IPS DF 4.7 (cell line): Measurements from ENCODE around the gene ANO2.
"Not testable (repeated sequence)": the region's sequence is repeated elsewhere in the genome, so short reads cannot be mapped to it uniquely, and the experiment has no call there.

Experiments
- DNase-seq: peaks from one replicate; pipeline ENCODE4 v3.0.0-alpha.2; 2013; ENCODE audit warnings: low spot score; ENCODE audit errors: extremely low read depth

Gene ANO2

DNA sequence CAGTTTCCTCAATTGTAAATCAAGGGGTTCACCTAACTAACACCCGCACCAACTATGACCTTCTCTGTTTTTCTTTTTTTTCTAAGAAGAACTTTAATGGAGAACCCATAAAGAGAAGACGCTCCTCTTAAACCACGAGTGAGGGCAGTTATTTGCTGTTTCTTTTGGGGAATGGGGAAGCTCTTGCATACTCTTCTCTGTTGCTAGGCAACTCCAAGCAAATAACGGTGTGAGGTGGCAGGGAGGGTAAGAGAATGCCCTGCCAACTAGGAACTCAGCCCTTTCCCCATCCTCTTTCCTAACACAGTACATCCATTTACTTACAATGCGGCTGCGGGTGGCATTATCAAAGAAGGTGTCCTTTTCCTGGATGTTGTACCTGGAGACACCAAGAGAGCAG lies 114.9 kb downstream of the ANO2 start:
- DNase-seq, result no peak

DNA sequence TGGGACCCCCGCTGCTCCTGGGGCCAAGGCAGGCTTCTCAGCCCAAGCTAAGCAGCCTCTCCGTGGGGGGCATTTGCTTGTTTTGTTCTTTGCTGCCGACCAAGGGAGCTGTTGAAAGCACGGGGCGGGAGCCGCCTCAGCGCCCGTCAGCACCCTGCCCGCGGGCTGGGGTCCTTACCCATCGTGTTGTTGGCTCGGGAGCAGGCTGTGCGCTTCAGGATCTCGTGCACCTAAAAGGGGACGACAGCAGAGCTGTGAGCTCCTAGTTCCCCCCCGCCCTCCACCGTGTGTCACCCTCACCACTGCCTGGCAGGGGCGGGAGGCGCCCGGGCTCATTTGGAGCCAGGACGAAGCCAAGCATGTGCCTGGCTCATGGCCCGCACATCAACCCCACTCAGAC lies 117.5 kb downstream of the ANO2 start:
- no peak for DNase-seq

DNA sequence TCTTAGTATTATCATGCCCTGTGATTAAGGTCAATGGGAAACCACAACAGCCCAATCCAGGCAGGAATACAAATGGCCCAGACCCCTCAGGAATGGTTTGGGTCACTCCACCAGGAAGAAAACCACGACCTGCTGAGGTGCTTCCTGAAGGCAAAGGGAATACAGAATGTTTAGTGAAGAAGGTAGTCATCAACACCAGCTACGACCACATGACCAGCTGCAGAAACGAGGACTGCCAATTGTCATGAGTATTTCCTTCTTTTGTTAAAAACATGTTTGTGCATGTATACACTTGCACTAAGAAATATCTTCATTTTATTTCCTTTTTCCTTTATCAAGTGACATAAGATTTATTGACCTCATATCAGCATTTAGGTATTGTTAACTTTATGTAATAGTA lies 119.3 kb downstream of the ANO2 start:
- not testable (repeated sequence) for DNase-seq

DNA sequence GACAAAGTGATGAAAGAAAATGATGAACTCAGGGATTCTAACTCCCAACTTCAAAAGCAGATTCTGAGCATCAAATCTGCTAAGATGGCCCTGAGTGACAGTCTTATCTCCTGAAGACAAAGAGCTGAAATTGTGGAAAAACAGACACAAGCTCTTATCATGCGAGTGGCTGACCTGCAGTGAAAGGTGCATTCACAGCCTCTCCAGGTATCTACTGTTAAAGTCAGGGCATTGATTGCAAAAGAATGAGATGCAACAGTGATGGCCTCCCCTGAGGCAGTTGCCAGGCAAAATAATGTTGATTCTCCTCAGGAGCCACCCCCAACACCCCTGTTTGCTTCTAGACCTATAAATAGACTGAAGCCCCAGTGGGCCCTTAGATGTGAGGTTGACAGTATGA lies 126.2 kb downstream of the ANO2 start:
- not testable (repeated sequence) for DNase-seq

DNA sequence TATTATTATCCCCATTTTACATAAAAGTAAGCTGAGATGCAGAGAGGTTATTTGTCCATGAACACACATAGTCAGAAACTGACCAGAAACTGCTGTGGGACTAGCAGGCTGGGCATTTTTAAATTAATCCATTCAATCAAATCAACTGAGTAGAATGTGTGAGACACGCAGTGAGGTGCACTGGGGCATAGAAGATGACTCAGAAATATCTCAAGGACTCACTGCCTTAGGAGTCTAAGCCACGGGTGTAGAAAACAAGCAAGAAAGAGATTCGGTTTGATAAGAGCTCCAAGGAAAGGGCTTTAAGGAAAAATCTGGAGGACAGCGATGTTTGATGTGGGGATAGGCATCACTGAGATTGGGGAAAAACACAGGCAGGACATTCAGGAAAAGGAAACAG lies 127.8 kb downstream of the ANO2 start:
- no peak for DNase-seq

DNA sequence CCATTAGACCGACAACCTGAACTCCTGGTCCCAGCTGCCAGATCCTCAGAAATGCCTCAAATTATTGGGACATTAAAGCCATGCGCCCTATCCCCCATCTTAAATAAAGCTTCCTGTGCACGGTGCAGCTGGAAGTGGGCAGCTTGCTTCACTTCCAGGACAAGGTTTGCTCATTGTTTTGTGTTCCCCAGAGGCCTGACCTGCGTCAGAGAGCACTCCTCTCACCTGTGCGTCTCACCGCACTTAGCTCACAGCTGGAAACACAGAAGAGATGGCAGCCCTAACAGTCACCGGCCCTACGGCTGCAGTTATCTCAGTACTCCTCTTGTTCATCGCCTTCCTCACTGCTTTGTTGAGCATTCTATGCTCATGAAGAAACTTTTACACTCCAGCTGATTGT lies 135.5 kb downstream of the ANO2 start:
- DNase-seq, result no peak

DNA sequence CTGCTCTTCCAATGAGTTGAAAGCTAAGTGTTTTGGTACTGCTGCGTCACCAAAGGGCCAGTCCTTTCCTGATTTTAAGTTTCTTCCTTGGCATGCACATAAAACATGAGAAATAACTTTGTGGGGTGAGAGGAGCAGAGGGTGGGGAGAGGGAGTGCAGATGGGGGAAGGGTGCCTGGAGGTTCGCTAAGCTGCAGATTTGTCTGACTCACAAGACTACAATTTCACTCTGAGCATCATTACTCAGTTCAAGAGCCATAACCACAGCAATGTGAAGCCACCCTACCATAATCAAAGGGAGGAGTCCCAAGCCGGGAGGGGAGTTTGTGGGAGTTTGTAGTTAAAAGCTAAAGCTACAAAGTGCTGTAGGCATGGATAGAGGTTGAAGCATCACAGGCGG lies 136.1 kb downstream of the ANO2 start:
- no peak for DNase-seq

DNA sequence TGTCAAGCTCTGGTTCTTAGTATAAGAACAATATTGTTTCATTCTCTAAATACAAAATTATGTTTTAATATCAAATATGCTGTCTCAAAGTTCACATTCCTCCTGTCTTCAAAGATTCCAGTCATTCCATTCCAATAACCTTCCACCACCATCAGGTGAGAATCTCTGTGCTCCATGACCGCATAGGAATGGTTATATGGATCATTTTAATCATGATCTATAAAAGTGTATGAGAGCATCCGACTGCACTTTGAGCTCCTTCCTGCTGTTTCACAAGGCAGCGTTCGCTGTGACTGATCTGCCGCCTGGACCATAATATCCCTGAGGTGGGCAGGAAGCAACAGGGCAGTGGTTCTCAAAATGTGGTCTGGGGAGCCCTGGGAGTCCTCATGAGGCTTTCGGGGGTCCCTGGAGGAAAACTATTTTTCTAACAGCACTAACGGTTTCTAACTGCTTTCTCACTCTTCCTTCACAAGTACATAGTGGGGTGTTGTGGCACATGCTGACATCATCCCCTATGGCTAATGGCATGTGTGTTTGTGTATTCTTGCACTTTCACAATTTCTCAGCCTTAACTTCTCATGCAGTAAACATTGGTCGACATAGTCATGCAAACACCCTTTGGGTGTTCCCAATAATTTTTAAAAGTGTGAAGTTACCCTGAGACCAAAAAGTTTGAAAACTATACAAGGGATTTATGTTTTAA lies 137.4 kb downstream of the ANO2 start:
- DNase-seq, result no peak

DNA sequence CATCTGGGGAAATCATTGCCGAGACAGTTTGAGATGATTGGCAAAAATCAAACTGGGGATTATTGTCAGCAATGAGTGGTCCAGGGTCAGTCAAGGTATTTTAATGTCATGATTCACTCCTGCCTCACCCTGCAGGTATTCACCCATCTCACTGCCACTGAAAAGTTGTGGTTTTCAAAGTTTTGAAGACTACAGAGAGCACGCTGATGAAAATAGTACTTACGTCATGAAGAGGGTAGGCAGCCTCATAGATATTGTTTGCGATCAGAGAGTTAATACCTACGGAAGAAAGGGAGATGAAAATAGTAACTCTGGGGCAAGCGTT lies 138.0 kb downstream of the ANO2 start:
- no peak for DNase-seq

DNA sequence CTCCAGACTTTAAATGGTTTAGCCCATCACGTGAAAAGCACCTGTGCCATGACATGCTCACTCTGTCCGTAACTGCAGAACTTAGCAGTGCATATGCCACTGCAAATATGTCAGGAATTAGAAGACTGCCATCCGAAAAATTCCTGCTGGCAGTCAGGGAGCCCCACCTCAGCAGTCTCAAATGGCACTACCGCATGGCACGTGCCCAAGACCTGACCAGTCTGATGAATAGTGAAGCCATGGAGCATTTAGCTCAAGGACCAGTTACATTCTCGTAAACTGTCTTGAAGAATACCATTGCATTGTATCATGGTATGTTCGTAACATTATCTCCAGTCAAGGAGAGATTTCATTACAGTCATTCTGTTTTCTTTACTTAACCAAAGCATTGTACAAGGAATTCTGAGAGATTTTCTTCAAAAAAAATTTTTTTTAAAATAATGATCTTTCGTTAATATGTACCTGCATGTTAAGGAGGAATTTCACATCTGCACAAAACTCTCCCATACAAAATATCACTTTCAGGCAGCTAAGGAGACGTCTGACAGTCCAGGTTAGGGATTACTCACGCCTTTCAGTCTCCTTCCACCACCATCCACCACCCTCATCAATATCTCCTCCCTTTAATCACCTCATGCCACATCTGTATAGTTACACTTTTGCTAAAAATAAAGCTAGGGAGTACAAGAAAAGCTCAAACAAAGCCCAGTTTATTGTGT lies 138.5 kb downstream of the ANO2 start:
- no peak for DNase-seq

DNA sequence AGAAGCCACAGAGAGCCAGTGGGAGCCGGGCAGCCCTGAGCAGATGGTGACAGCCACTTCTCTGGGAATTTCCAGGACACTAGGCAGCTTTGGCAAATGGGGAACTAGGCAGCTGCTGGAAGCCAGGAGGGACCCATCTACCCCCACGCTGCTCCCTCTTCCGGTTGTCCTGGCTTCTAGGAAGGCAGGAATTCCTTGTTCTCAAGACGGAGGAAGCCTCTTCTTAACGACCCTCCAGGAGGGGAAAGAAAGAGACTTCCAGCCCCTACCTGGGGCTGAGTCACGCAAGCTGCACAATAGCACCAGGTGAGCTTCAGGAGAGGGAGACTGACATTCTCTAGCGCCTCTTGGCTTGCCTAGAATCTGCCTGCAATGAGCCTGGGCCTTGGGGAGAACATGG lies 141.5 kb downstream of the ANO2 start:
- no peak for DNase-seq

DNA sequence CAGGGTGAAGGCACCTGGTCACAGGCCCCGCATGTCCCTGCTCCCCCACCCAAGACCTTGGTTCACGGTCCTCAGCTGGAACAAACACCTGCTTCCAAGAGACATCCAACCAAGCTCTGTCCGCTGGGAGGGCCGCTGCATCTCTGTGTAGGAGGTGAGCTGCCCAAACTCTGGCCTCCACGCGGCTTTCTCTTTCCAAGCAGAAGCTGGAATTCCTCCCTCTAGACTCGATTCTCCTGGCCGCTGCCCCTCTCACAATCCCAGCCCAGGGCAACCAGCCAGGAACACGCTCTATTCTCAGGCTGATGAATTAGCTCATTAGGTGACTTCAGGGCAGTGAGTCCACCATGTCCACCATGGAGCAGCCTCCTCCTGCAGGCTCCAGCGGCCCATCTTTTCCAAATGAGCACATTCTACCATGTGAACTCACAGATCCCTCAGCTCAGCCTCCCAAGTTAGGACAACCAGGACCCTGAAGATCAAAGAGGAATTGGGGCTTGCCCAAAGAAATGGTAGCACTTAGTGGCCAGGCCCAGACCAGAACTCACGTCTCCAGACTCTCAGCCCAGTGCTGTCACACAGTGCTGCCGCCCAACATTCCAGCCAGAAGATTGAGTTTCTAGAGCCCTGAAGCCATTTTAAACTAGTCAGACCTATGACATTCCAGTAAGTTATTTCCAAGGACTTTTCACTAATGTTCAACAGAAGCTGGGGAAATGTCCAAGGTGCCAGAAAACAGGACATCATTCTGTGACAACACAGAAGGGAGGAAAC lies 146.6 kb downstream of the ANO2 start:
- DNase-seq, result no peak

DNA sequence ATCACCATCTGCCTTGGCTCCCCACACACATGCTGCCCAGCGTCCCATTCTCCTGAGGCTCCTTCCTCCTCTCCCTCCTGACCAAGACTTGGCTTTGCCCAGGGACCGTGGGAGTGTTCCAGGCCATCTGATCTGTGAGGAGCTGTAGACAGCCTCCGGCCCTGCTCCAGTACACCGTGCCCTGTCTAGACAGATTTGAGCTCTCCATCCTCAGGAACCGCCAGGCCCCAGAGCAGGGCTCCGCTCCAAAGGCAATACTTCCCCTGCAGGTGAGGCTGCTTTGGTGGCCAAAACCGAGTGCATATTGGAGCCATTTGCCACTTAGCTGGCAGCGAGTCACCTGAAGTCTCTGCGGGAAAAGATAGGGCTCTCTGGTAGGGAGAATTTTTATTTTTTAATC lies 147.4 kb downstream of the ANO2 start:
- no peak for DNase-seq

DNA sequence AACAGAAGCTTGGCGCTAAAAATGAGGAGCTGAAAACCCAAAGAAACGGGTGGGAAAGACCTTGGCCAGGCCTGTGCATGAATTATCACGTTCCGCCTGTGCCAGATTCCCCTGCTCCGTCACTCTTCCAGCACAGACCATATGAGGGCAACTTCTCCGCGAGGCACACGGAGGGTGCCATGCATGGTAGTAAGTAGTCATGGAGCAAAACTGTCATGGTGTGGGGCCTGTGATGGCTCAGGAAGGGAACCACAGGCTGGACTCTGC lies 148.2 kb downstream of the ANO2 start:
- DNase-seq, result no peak

DNA sequence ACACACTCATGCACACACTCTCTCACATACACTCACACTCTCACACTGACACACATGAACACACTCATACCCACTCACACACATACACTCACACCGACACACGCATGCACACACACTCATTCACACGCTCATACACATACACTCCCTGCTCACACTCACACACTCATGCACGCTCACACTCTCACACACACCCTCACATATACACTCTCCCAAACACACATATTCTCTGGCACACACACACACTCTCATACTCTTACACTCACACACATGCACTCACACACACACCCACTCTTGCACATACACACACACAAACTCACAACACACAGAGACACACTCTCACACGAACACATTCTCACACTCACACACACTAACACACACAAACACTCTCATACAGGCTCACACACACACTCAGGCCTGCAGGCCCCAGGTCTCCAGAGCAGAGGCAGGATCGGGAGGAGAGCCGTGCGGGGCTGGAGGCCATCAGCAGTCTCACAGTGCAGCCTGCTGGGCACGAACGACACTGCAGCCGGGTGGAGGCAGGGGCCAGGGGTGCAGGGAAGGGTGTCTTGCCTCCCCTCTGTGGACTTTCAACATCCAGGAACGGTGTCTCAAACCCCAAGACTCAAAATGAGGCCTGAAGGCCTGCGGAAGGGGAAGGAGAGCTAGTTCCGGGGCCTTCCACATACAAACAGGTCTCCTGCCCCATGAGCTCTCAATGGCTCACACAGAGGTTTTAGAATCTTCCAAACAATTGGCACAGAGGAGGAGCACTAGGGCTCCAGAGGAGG lies 148.7 kb downstream of the ANO2 start:
- DNase-seq, result peak; percentile 19

DNA sequence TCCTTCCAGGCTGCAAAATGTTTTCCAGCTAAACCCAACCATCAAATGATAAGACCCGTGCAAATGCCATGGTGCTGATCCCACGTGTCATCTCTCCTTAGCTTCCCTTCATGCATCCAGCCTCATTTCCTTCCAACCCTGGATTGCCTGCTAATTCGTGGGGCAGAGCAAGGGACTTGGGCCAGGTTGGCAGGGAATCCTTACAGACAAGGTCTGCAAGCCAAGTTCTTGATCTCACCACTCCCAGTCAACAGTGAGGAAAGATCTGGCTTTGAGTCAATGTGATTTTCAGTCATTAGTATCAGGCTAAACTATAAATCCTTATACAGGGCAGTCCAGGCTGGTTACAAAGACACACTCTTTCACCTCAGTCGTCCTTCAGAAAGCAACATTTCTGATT lies 150.9 kb downstream of the ANO2 start:
- DNase-seq, result no peak

DNA sequence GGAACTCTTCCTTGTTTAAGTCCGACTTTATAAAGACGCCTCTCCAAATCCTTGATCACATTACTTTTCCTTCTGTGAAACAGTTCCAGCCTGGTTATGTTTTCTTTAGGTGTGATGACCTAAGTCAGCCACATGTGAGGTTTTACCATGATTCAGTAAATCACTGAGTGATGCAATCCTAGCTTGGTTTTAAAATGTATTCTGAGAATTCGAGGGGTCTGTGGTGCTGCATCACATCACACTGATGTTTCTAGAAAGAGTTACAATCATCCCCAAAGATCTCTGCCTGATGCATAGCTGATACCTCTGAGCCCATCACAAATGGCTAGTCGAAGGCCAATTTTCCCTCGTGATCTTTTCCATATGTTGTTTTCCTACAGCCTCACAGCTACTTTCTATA lies 152.7 kb downstream of the ANO2 start:
- no peak for DNase-seq

DNA sequence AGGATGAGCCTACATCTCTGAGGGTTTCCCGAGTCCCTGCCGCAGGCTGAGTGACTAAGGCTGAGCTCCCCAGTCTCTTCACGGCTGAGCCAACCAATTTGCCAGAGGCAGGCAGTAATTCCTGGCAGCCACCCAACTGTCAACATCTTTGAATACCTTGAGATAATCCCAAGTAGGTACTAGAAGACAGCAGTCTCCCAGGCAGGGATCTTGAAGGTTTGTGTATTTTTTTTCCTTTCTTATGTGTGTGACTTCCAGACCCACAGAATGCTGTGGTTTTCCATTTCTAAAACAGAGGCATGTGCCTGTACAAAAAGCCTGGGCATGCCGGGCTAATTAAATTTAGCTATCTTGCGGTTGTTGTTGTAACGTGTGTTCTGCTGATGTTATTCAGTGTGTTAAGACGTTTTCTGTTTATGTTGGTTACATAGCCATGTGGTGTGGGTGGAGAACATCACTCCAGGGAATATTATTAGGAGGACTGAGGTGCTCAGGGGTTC lies 155.5 kb downstream of the ANO2 start:
- no peak for DNase-seq

DNA sequence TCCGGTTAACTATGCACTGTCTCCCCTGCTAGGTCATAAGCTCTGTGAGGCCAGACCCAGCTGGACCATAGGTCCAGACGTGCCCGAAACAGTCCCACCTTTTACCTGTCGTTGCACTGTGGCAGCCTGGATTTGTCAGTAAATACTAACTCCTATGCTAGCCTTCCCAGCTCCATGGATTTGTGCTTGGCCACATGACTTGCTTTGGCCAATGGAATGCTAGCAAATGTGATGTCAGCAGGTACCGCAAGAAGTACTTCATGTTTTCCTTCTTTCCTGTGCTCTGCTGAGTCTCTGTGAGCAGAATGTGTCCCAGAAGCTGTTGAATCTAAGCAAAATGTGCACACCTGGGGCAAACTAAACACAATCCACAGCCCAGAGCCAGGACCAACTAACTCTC lies 157.2 kb downstream of the ANO2 start:
- DNase-seq, result no peak

DNA sequence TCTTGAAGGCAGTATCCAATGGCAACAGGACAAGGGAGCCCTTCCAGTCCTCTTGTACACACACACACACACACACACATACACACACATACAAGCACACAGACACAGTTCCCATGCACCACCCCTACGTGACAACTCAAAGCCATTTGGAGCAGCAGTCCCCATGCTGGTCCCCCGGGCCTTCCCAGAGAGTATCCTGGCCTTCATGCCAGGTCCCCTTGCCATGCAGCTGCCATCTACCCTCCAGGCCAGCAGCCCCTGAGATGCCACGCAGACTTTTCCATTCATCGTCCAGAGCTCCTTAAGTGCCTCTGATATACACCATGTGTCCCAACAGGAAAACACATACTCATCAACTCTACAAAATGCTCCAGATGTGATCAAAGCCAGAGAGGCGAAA lies 159.5 kb downstream of the ANO2 start:
- no peak for DNase-seq

DNA sequence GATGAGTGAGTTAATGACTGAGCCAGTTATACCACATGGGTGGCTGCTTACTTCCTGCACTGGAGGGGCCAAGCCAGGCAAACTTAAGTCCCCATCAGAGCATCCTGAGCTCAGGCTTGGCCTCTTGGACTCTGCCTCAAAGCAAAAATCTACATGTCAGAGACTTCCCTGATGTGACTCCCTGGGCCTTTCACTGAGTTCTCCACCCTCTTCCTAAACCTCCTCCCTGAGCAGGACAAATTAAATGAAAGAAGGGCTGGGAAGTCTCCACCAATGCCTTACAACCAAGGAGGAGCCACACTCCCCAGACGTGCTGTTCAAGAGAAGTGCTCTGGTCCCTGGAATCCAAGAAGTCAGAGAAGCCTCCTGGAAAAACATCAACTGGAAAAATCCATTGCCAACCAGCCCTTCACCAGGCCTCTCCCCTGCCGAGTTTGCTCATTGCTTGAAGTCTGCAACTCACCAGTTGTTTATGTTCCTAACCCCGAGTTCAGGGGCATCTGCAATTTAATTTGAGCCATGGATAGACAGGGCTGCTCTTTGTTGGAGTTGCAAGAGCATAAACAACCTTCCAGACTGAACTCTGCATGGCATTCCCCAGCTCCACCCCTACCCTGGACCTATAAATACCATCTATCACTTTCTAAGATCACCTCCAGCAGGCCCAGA lies 160.5 kb downstream of the ANO2 start:
- no peak for DNase-seq
